MM.1S (cell line): ENCODE results near the gene LRPPRC.

ENCODE experiments used
- CTCF ChIP-seq: fragments of 300-600 bp; sonication (generic); IDR thresholded peaks from 2 replicates; pipeline ENCODE4 v1.5.1; 2016; ENCODE audit warnings: antibody characterized with exemption, low read length, mixed read lengths
- EZH2 ChIP-seq: fragments of 300-600 bp; sonication (generic); optimal IDR thresholded peaks from 2 replicates; pipeline ENCODE3; 2017; ENCODE audit warnings: low read depth, mild to moderate bottlenecking, antibody characterized with exemption, low read length, mixed read lengths
- EZH2phosphoT487 ChIP-seq: fragments of 300-600 bp; sonication (generic); IDR thresholded peaks from 2 replicates; pipeline ENCODE4 v1.6.1; 2018; ENCODE audit warnings: antibody characterized with exemption, low read length

- TF ChIP-seq CTCF (no peak), EZH2 (no peak), EZH2phosphoT487 (no peak)
Measured at GRCh38 chr2:43944915-43945314, 50.9 kb downstream of the LRPPRC start.
